CD4-positive, alpha-beta T cell (primary cell): ENCODE results near the gene IFT43. TPM values are rescaled to one million over a fixed set of nuclear protein-coding genes. Genes with fewer than 3 reads are reported as not detected.

Source experiments
- ATAC-seq: fragments of 200-7000 bp; cut with Tn5 transposase; one replicate; pipeline ENCODE4 v1.10.0; 2022; ENCODE audit warnings: mild to moderate bottlenecking; ENCODE audit not compliant: poor library complexity
- CTCF ChIA-PET: fragments of 350-600 bp; sonication (Branson Sonifier 250); formaldehyde crosslinking; loops from one replicate; lab custom pipeline; 2021; ENCODE audit warnings: antibody characterized with exemption, inconsistent platforms; lab: Charles Lee
- POLR2A ChIA-PET: fragments of 350-600 bp; sonication (Branson Sonifier 250); formaldehyde crosslinking; loops from one replicate; lab custom pipeline; 2021; ENCODE audit warnings: antibody characterized with exemption, inconsistent platforms; lab: Charles Lee
- DNase-seq, 14 experiments: peaks; one replicate each; pipeline ENCODE4 v3.0.0-alpha.2; 2013 to 2020; ENCODE audit warnings: mixed read lengths in 2 of 14
- H3K27ac ChIP-seq, 2 donors: one replicate each; pipeline versions ENCODE4 v1.5.1 to v1.7.0; 2013; ENCODE audit warnings: low read length in 2 of 2, low read depth in 1 of 2, mild to moderate bottlenecking in 1 of 2
- H3K27me3 ChIP-seq, 2 experiments: 1 replicate in 1 of 2; 2 replicates in 1 of 2; pipeline versions ENCODE4 v1.6.1 to v1.7.0; 2013; ENCODE audit warnings: low read length in 2 of 2, control low read depth in 1 of 2, mild to moderate bottlenecking in 1 of 2, moderate library complexity in 1 of 2; ENCODE audit not compliant: insufficient read depth in 2 of 2, control insufficient read depth in 1 of 2
- H3K36me3 ChIP-seq: one replicate; pipeline ENCODE4 v1.6.1; 2013; ENCODE audit warnings: low read length, control low read depth; ENCODE audit not compliant: insufficient read depth
- H3K4me1 ChIP-seq: one replicate; pipeline ENCODE4 v1.6.1; 2013; ENCODE audit warnings: low read length, control low read depth; ENCODE audit not compliant: insufficient read depth
- H3K4me3 ChIP-seq: one replicate; pipeline ENCODE4 v1.5.1; 2013; ENCODE audit warnings: mild to moderate bottlenecking, low read length, moderate library complexity
- H3K9me3 ChIP-seq, 2 experiments: 1 replicate in 1 of 2; 2 replicates in 1 of 2; pipeline versions ENCODE4 v1.6.1 to v1.7.0; 2013; ENCODE audit warnings: low read length in 2 of 2, mild to moderate bottlenecking in 2 of 2, control low read depth in 1 of 2, moderate library complexity in 1 of 2; ENCODE audit not compliant: control insufficient read depth in 1 of 2, insufficient read depth in 1 of 2
- H3K27ac Mint-ChIP-seq: one replicate; pipeline ENCODE4 v1.8.0; 2020; ENCODE audit warnings: mixed read lengths
- H3K27me3 Mint-ChIP-seq: one replicate; pipeline ENCODE4 v1.8.0; 2021; ENCODE audit warnings: mixed read lengths
- H3K36me3 Mint-ChIP-seq: one replicate; pipeline ENCODE4 v1.8.0; 2021; ENCODE audit warnings: low read depth, mixed read lengths
- H3K4me1 Mint-ChIP-seq: one replicate; pipeline ENCODE4 v1.8.0; 2021; ENCODE audit warnings: low read depth, mixed read lengths
- H3K4me3 Mint-ChIP-seq: one replicate; pipeline ENCODE4 v1.8.0; 2020; ENCODE audit warnings: mild to moderate bottlenecking, mixed read lengths
- H3K9me3 Mint-ChIP-seq: one replicate; pipeline ENCODE4 v1.8.0; 2020; ENCODE audit warnings: mixed read lengths
- intact Hi-C, 2 experiments: fragments of 100-400 bp; cut with DNase I in 1 of 2; cut with micrococcal nuclease in 1 of 2; formaldehyde crosslinking; loops; one replicate each; pipeline versions ENCODE4 v1.15.1 to v1.9.0; 2023 to 2025; cut with DNase I, micrococcal nuclease
- total RNA-seq, 174 experiments: library from RNA in 2 of 174; stranded (reverse) in 2 of 174; gene quantifications; one replicate each; pipeline ENCODE4 v1.2.3 and lab custom pipeline; 2021 to 2026
- TF ChIP-seq, protein P1 (sequence below): fragments of 200-600 bp; IDR thresholded peaks from one replicate; pipeline ENCODE4 v1.8.0; 2022; ENCODE audit warnings: antibody characterized with exemption, mild to moderate bottlenecking

IFT43 gene
- total RNA-seq, 2 experiments from 2014 or later, result 10.0 to 11.1 TPM

- H3K4me3 ChIP-seq, result no peak overlapping the region
- no peak for DNase-seq
- H3K27me3 ChIP-seq, result no peaks in the 10 kb centered on the region
- Mint-ChIP-seq H3K27ac (no peak overlapping the region), H3K4me1 (no peaks in the 10 kb centered on the region), H3K27me3 (no peaks in the 10 kb centered on the region), H3K4me3 (no peak overlapping the region), H3K36me3 (peaks cover 26% of the 10 kb centered on the region), H3K9me3 (no peaks in the 10 kb centered on the region)
- ATAC-seq, result no peak
- no peak overlapping the region for H3K27ac ChIP-seq
- H3K36me3 ChIP-seq, result peaks cover 3% of the 10 kb centered on the region
- intact Hi-C loops, result no loop called here
- H3K4me1 ChIP-seq, result no peaks in the 10 kb centered on the region
- CTCF ChIA-PET, result no interaction called here
- no peaks in the 10 kb centered on the region for H3K9me3 ChIP-seq
- POLR2A ChIA-PET, result no interaction called here
- TF ChIP-seq, protein P1, sequence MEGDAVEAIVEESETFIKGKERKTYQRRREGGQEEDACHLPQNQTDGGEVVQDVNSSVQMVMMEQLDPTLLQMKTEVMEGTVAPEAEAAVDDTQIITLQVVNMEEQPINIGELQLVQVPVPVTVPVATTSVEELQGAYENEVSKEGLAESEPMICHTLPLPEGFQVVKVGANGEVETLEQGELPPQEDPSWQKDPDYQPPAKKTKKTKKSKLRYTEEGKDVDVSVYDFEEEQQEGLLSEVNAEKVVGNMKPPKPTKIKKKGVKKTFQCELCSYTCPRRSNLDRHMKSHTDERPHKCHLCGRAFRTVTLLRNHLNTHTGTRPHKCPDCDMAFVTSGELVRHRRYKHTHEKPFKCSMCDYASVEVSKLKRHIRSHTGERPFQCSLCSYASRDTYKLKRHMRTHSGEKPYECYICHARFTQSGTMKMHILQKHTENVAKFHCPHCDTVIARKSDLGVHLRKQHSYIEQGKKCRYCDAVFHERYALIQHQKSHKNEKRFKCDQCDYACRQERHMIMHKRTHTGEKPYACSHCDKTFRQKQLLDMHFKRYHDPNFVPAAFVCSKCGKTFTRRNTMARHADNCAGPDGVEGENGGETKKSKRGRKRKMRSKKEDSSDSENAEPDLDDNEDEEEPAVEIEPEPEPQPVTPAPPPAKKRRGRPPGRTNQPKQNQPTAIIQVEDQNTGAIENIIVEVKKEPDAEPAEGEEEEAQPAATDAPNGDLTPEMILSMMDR, result no peak
Measured at GRCh38 chr14:75959031-75959430, 26.5 kb upstream of the IFT43 start.

DNA sequence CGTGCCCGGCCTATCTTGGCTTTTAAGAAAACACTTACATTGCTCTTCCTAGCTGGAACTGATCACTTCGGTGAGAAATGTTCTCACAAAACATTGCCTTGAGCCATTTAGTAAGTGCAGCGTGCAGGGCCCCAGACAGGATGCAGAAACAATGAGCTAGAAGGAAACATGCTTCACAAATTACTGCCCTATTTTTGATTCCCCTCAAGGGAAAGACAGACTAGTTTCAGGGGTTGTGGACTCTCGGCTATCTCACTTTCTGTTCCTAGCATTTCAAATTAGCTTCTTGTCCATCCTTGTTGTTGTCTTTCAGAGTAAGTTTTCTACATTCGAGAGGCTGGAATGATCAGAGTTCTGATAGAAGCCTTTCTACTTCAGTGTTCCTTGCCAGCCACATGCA is 25.3 kb upstream of the IFT43 start:
- Histone ChIP-seq H3K27me3 (no peaks in the 10 kb centered on the region), H3K27ac (no peak overlapping the region), H3K4me3 (no peak overlapping the region), H3K9me3 (no peaks in the 10 kb centered on the region), H3K4me1 (no peaks in the 10 kb centered on the region), H3K36me3 (peaks cover 6% of the 10 kb centered on the region)
- ChIA-PET POLR2A (no interaction called here), CTCF (no interaction called here)
- DNase-seq, result no peak
- no peaks in the 10 kb centered on the region for H3K4me1 Mint-ChIP-seq
- TF ChIP-seq, protein P1, result no peak
- no peaks in the 10 kb centered on the region for H3K9me3 Mint-ChIP-seq
- peaks cover 37% of the 10 kb centered on the region for H3K36me3 Mint-ChIP-seq
- intact Hi-C loops, result loop anchor here in 1 of 2 experiments (1.0 kb wide), 1 partner anchor 47 kb away; no protein-coding TSS in a partner anchor
- no peak for ATAC-seq
- H3K27ac Mint-ChIP-seq, result no peak overlapping the region
- no peak overlapping the region for H3K4me3 Mint-ChIP-seq
- no peaks in the 10 kb centered on the region for H3K27me3 Mint-ChIP-seq

GRCh38 chr14:75961662-75962061 is 23.9 kb upstream of the IFT43 start:
- Histone ChIP-seq H3K36me3 (peaks cover 6% of the 10 kb centered on the region), H3K27me3 (no peaks in the 10 kb centered on the region), H3K4me1 (no peaks in the 10 kb centered on the region), H3K9me3 (no peaks in the 10 kb centered on the region), H3K27ac (no peak overlapping the region), H3K4me3 (no peak overlapping the region)
- Mint-ChIP-seq H3K9me3 (no peaks in the 10 kb centered on the region), H3K4me3 (no peak overlapping the region), H3K27ac (no peak overlapping the region), H3K36me3 (peaks cover 50% of the 10 kb centered on the region), H3K4me1 (no peaks in the 10 kb centered on the region), H3K27me3 (no peaks in the 10 kb centered on the region)
- ChIA-PET CTCF (interaction anchor here (1.1 kb wide), 1 partner anchor 21 kb away, joined by 3 read pairs; no protein-coding TSS in a partner anchor), POLR2A (no interaction called here)
- no peak for ATAC-seq
- TF ChIP-seq, protein P1, result no peak
- intact Hi-C loops, result no loop called here
- DNase-seq, result no peak
